Lung (tissue), 12 donors: Measurements from ENCODE around the gene GP9. TPM values are rescaled to one million over a fixed set of nuclear protein-coding genes. Genes with fewer than 3 reads are reported as not detected.

Experiments
- ATAC-seq: fragments of 200-7000 bp; cut with Tn5 transposase; one replicate; pipeline ENCODE4 v1.9.1; 2020; ENCODE audit warnings: moderate number of reproducible peaks; ENCODE audit not compliant: insufficient read depth, low FRiP score
- DNase-seq, 3 donors: peaks; one replicate each; pipeline ENCODE4 v3.0.0-alpha.2; 2013 to 2017
- H3K27ac ChIP-seq, 2 donors: one replicate each; pipeline ENCODE4 v1.5.1; 2013; ENCODE audit warnings: mild to moderate bottlenecking in 2 of 2, moderate library complexity in 2 of 2, control low read depth in 1 of 2, inconsistent platforms in 1 of 2, low read depth in 1 of 2, low read length in 1 of 2
- H3K27me3 ChIP-seq, 3 donors: one replicate each; pipeline ENCODE4 v1.5.1; 2013; ENCODE audit warnings: low read length in 2 of 3; ENCODE audit not compliant: control insufficient read depth in 3 of 3, insufficient read depth in 3 of 3
- H3K36me3 ChIP-seq, 4 donors: one replicate each; pipeline ENCODE4 v1.5.1; 2013; ENCODE audit warnings: low read length in 4 of 4, mild to moderate bottlenecking in 1 of 4, moderate library complexity in 1 of 4; ENCODE audit not compliant: control insufficient read depth in 4 of 4, insufficient read depth in 4 of 4
- H3K4me1 ChIP-seq, 5 donors: one replicate each; pipeline ENCODE4 v1.5.1; 2013; ENCODE audit warnings: low read length in 5 of 5, mild to moderate bottlenecking in 2 of 5, moderate library complexity in 1 of 5; ENCODE audit not compliant: control insufficient read depth in 5 of 5, insufficient read depth in 5 of 5
- H3K4me3 ChIP-seq: one replicate; pipeline ENCODE4 v1.5.1; 2013; ENCODE audit warnings: mild to moderate bottlenecking, control low read depth, moderate library complexity
- H3K9ac ChIP-seq, 2 donors: one replicate each; pipeline ENCODE4 v1.5.1; 2013; ENCODE audit warnings: low read length in 2 of 2, control low read depth in 1 of 2; ENCODE audit not compliant: insufficient read depth in 1 of 2
- H3K9me3 ChIP-seq, 4 donors: one replicate each; pipeline ENCODE4 v1.5.1; 2013; ENCODE audit warnings: low read length in 3 of 4, mild to moderate bottlenecking in 1 of 4, moderate library complexity in 1 of 4; ENCODE audit not compliant: control insufficient read depth in 4 of 4, insufficient read depth in 3 of 4
- WGBS, 2 donors: extraction: QIAGEN DNeasy Blood & Tissue Kit; methylation state at CpG; one replicate each; pipeline ENCODE4 v1.1.7; 2013; 5-methylcytosine and 5-hydroxymethylcytosine counted together
- polyA plus RNA-seq, 2 donors: library from polyadenylated mRNA; stranded (reverse); fragments of 200-250 nt; gene quantifications; one replicate each; pipeline ENCODE4 v1.2.1, GENCODE V29; 2013
- total RNA-seq, 2 donors: library from RNA; depleted of rRNA in 1 of 2; stranded (reverse); fragments of >200 nt in 1 of 2; gene quantifications; one replicate each; pipeline ENCODE4 v1.2.1, GENCODE V29; 2014 to 2021
- TF ChIP-seq, protein P1 (sequence below): IDR thresholded peaks from 2 replicates; pipeline ENCODE4 v1.5.1; 2012; ENCODE audit warnings: mild to moderate bottlenecking; ENCODE audit errors: control extremely low read depth, extremely low read depth
- donor health status: control.
- donor health status: control.
- donor health status: Bipolar disorder and iron deficiency.
- donor health status: healthy.
- donor health status: DM: yes; HTN: yes; CAD: no.

The GP9 gene
- total and polyA plus RNA-seq, 4 donors = 0.40 to 6.2 (median 2.2) TPM

DNA sequence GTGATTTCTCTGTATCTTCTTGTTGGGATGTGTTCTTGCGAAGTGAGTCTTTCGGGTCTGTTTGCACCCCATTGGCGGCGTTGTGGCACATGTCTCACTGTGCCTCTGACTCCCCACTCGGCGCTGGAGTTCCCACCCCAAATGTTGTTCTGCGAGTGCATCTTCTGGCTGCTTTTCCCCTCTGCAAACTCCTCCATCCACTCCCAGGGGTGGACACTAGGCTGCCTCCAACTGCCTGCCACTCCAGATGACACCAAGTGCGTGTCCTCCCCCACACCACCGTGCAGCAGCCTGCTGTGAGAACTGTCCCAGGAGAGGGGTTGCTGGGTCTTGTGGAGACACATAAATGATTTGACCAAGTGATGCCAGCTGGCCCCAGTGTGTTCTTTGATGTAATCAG is 41.8 kb upstream of the GP9 start:
- H3K9ac ChIP-seq = no peak overlapping the region
- peaks cover 0 to 87% (median 39%) of the 10 kb centered on the region in 5 donors for H3K4me1 ChIP-seq
- H3K36me3 ChIP-seq = no peaks in the 10 kb centered on the region
- H3K4me3 ChIP-seq = no peak overlapping the region
- DNase-seq = no peak
- TF ChIP-seq, protein P1, sequence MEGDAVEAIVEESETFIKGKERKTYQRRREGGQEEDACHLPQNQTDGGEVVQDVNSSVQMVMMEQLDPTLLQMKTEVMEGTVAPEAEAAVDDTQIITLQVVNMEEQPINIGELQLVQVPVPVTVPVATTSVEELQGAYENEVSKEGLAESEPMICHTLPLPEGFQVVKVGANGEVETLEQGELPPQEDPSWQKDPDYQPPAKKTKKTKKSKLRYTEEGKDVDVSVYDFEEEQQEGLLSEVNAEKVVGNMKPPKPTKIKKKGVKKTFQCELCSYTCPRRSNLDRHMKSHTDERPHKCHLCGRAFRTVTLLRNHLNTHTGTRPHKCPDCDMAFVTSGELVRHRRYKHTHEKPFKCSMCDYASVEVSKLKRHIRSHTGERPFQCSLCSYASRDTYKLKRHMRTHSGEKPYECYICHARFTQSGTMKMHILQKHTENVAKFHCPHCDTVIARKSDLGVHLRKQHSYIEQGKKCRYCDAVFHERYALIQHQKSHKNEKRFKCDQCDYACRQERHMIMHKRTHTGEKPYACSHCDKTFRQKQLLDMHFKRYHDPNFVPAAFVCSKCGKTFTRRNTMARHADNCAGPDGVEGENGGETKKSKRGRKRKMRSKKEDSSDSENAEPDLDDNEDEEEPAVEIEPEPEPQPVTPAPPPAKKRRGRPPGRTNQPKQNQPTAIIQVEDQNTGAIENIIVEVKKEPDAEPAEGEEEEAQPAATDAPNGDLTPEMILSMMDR = no peak
- peak overlapping the region in 1 of 2 donors; percentile 74 for H3K27ac ChIP-seq
- no peaks in the 10 kb centered on the region for H3K27me3 ChIP-seq
- no peak for ATAC-seq
- no peaks in the 10 kb centered on the region for H3K9me3 ChIP-seq
- WGBS, 2 donors = 83 to 92% methylated on average over 9 of the region's 9 CpGs

DNA sequence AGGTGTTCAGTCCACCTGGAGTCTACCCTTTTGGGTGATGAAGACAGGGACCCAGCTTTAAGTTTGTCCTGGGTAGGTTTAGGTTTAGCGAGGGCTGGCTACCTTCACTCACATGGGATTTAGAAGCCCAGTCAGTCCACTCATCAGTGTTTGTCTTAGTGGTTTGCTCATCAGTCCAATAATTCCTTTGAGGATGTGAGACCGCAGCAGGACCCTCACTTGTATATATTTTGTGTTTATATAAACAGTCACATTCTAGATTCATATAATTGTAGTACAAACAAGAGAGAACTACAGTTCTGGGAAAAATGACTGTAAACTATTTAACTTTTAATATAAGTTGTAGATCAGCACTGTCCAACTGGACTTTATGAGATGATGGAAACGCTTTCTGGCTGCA is 41.3 kb upstream of the GP9 start:
- DNase-seq (no peak), ATAC-seq (no peak)
- H3K27me3 ChIP-seq = no peaks in the 10 kb centered on the region
- TF ChIP-seq, protein P1 = no peak
- no peaks in the 10 kb centered on the region for H3K9me3 ChIP-seq
- no peak overlapping the region for H3K27ac ChIP-seq
- H3K4me1 ChIP-seq = peaks cover 0 to 85% (median 36%) of the 10 kb centered on the region in 5 donors
- WGBS, 2 donors = 86 to 90% methylated on average over 3 of the region's 3 CpGs
- H3K36me3 ChIP-seq = no peaks in the 10 kb centered on the region
- no peak overlapping the region for H3K9ac ChIP-seq
- no peak overlapping the region for H3K4me3 ChIP-seq

DNA sequence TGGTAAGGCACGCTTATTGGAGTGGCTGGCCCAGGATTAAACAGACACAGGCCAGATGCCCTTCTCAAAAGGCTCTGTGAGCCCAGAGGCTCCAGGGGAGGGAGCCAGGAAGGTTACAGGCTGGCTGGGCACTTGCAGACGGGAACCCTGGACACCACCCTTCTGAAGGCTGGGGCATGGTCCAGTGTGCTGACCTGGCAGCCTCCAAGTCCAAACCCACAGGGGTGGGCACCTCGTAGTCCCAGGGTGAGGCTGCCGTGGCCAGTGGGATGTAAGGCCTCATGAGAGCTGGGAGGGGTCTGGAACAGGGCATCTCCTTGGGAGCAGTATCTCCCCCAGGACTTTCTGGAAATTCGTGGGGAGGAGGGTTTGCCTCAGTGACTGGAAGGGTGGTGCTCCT is 39.9 kb upstream of the GP9 start:
- ATAC-seq (no peak), DNase-seq (no peak)
- H3K9ac ChIP-seq = no peak overlapping the region
- TF ChIP-seq, protein P1 = no peak
- no peaks in the 10 kb centered on the region for H3K9me3 ChIP-seq
- no peaks in the 10 kb centered on the region for H3K36me3 ChIP-seq
- peaks cover under 1 to 85% (median 32%) of the 10 kb centered on the region in 5 donors for H3K4me1 ChIP-seq
- H3K4me3 ChIP-seq = no peak overlapping the region
- WGBS, 2 donors = 70 to 77% methylated on average over 5 of the region's 5 CpGs
- peak overlapping the region in 1 of 2 donors; percentile 64 for H3K27ac ChIP-seq
- H3K27me3 ChIP-seq = no peaks in the 10 kb centered on the region

GRCh38 chr3:129021140-129021551 is 39.4 kb upstream of the GP9 start:
- Histone ChIP-seq H3K4me1 (peaks cover 5 to 85% (median 31%) of the 10 kb centered on the region in 5 donors), H3K9me3 (no peaks in the 10 kb centered on the region), H3K27ac (peak overlapping the region in 1 of 2 donors; percentile 64), H3K27me3 (no peaks in the 10 kb centered on the region), H3K36me3 (no peaks in the 10 kb centered on the region), H3K4me3 (no peak overlapping the region), H3K9ac (no peak overlapping the region)
- 71 to 82% methylated on average over 6 of the region's 6 CpGs for WGBS, 2 donors
- DNase-seq (peak; percentile 49 to 83 (median 79)), ATAC-seq (no peak)
- TF ChIP-seq, protein P1 = no peak
